DOHH2 (cell line): ENCODE results near the gene CTIF.

Source experiments
- H3F3A ChIP-seq: fragments of 200-600 bp; sonication (generic), shearing (Covaris generic); 2 replicates; pipeline ENCODE4 v1.6.0; 2016; ENCODE audit warnings: antibody characterized with exemption, mild to moderate bottlenecking; ENCODE audit not compliant: control insufficient read depth, insufficient read depth
- H3K27ac ChIP-seq: fragments of 200-600 bp; sonication (generic); 2 replicates; pipeline ENCODE4 v1.5.1; 2014; ENCODE audit warnings: low read depth, mild to moderate bottlenecking, low read length, moderate library complexity
- H3K27me3 ChIP-seq: fragments of 200-600 bp; sonication (generic); 2 replicates; pipeline ENCODE4 v1.6.1; 2014; ENCODE audit warnings: mild to moderate bottlenecking, low read length, mixed read lengths; ENCODE audit not compliant: control insufficient read depth
- H3K36me3 ChIP-seq: fragments of 200-600 bp; sonication (generic); 2 replicates; pipeline ENCODE4 v1.6.1; 2014; ENCODE audit warnings: mild to moderate bottlenecking, low read length, moderate library complexity, mixed read lengths; ENCODE audit not compliant: control insufficient read depth
- H3K4me1 ChIP-seq: fragments of 200-600 bp; sonication (generic); 2 replicates; pipeline ENCODE4 v1.6.1; 2014; ENCODE audit warnings: mild to moderate bottlenecking, low read length, mixed read lengths; ENCODE audit not compliant: control insufficient read depth
- H3K4me2 ChIP-seq: fragments of 200-600 bp; sonication (generic); 2 replicates; pipeline ENCODE4 v1.6.0; 2014; ENCODE audit warnings: mild to moderate bottlenecking, low read length, moderate library complexity
- H3K4me3 ChIP-seq: fragments of 200-600 bp; sonication (generic); 2 replicates; pipeline ENCODE4 v1.5.1; 2014; ENCODE audit warnings: mild to moderate bottlenecking, low read length, mixed read lengths
- H3K79me2 ChIP-seq: fragments of 200-600 bp; sonication (generic); 2 replicates; pipeline ENCODE4 v1.6.1; 2014; ENCODE audit warnings: mild to moderate bottlenecking, low read length, mixed read lengths; ENCODE audit not compliant: control insufficient read depth
- H3K9me2 ChIP-seq: fragments of 200-600 bp; sonication (generic); replicated peaks from 2 replicates; pipeline ENCODE4 v1.6.1; 2014; ENCODE audit warnings: mild to moderate bottlenecking, low read length, mixed read lengths; ENCODE audit not compliant: control insufficient read depth
- H3K9me3 ChIP-seq: fragments of 200-600 bp; sonication (generic); 2 replicates; pipeline ENCODE4 v1.6.1; 2014; ENCODE audit warnings: antibody characterized with exemption, low read length, mixed read lengths; ENCODE audit not compliant: control insufficient read depth, insufficient read depth
- H4K20me1 ChIP-seq: fragments of 200-600 bp; sonication (generic); 2 replicates; pipeline ENCODE4 v1.6.0; 2014; ENCODE audit warnings: low read depth, mild to moderate bottlenecking, antibody characterized with exemption, low read length, moderate library complexity; ENCODE audit not compliant: control insufficient read depth, insufficient read depth
- CTCF ChIP-seq: fragments of 200-600 bp; sonication (generic); IDR thresholded peaks from one replicate; pipeline ENCODE4 v1.5.1; 2014; ENCODE audit warnings: antibody characterized with exemption, mild to moderate bottlenecking, low read depth, low read length; ENCODE audit not compliant: poor library complexity, severe bottlenecking
- EZH2phosphoT487 ChIP-seq: fragments of 200-600 bp; sonication (generic); IDR thresholded peaks from 2 replicates; pipeline ENCODE4 v1.6.1; 2017; ENCODE audit warnings: borderline replicate concordance, mild to moderate bottlenecking, antibody characterized with exemption, low read length, moderate library complexity, mixed read lengths

The CTIF gene

GRCh38 chr18:48575658-48576456 is 37.0 kb downstream of the CTIF start:
- TF ChIP-seq CTCF = no peak
- TF ChIP-seq EZH2phosphoT487 = no peak
- Histone ChIP-seq H3K4me1 (no peaks in the 10 kb centered on the region), H3K27me3 (no peaks in the 10 kb centered on the region), H3K79me2 (no peaks in the 10 kb centered on the region), H3K4me3 (no peak overlapping the region), H3F3A (no peaks in the 10 kb centered on the region), H3K36me3 (no peaks in the 10 kb centered on the region), H3K9me2 (no peaks in the 10 kb centered on the region), H3K27ac (no peak overlapping the region), H3K9me3 (no peaks in the 10 kb centered on the region), H4K20me1 (no peaks in the 10 kb centered on the region), H3K4me2 (no peak overlapping the region)

GRCh38 chr18:48576457-48576771 is 37.6 kb downstream of the CTIF start:
- H3K27ac ChIP-seq = no peak overlapping the region
- TF ChIP-seq EZH2phosphoT487 (no peak), CTCF (no peak)
- H4K20me1 ChIP-seq = no peaks in the 10 kb centered on the region
- no peaks in the 10 kb centered on the region for H3K27me3 ChIP-seq
- H3F3A ChIP-seq = no peaks in the 10 kb centered on the region
- H3K36me3 ChIP-seq = no peaks in the 10 kb centered on the region
- no peak overlapping the region for H3K4me2 ChIP-seq
- H3K9me3 ChIP-seq = no peaks in the 10 kb centered on the region
- no peaks in the 10 kb centered on the region for H3K79me2 ChIP-seq
- H3K4me1 ChIP-seq = no peaks in the 10 kb centered on the region
- no peaks in the 10 kb centered on the region for H3K9me2 ChIP-seq
- no peak overlapping the region for H3K4me3 ChIP-seq

GRCh38 chr18:48577478-48578190 is 38.8 kb downstream of the CTIF start:
- Histone ChIP-seq H3K4me3 (no peak overlapping the region), H3K4me2 (no peak overlapping the region), H3K27me3 (no peaks in the 10 kb centered on the region), H3K27ac (no peak overlapping the region), H4K20me1 (no peaks in the 10 kb centered on the region), H3K36me3 (no peaks in the 10 kb centered on the region), H3K4me1 (no peaks in the 10 kb centered on the region), H3K9me2 (no peaks in the 10 kb centered on the region), H3F3A (no peaks in the 10 kb centered on the region), H3K79me2 (no peaks in the 10 kb centered on the region), H3K9me3 (no peaks in the 10 kb centered on the region)
- TF ChIP-seq EZH2phosphoT487 = no peak
- TF ChIP-seq CTCF = no peak
